HepG2 (cell line): ENCODE results near the gene MRPL14. TPM values are rescaled to one million over a fixed set of nuclear protein-coding genes. Genes with fewer than 3 reads are reported as not detected.

ENCODE experiments used
- CC2D1A ChIP-seq: sonication (generic); formaldehyde crosslinking; IDR thresholded peaks from 2 replicates; pipeline ENCODE4 v1.8.1; 2023; ENCODE audit warnings: mild to moderate bottlenecking, missing genetic modification reagents
- CHD4 ChIP-seq: fragments of 200-600 bp; sonication (generic); IDR thresholded peaks from 2 replicates; pipeline ENCODE4 v1.7.0; 2017; ENCODE audit warnings: mild to moderate bottlenecking, low read length, borderline replicate concordance
- DNMT3B ChIP-seq: conservative IDR thresholded peaks from 2 replicates; pipeline ENCODE4 v1.6.1; 2016; ENCODE audit warnings: missing biosample characterization, control low read depth
- FOXO1 ChIP-seq: sonication (generic); formaldehyde crosslinking; IDR thresholded peaks from 2 replicates; pipeline ENCODE4 v1.4.0; 2020; ENCODE audit warnings: missing genetic modification reagents
- HNF1A ChIP-seq, 2 experiments: sonication (generic) in 1 of 2; formaldehyde crosslinking in 1 of 2; IDR thresholded peaks; 2 replicates each; pipeline versions ENCODE4 v1.4.0 to v1.6.1; 2016 to 2020; ENCODE audit warnings: borderline replicate concordance in 1 of 2, low read depth in 1 of 2, mild to moderate bottlenecking in 1 of 2, missing genetic modification reagents in 1 of 2
- KDM4B ChIP-seq: sonication (generic); formaldehyde crosslinking; IDR thresholded peaks from 2 replicates; pipeline ENCODE4 v1.4.0; 2020; ENCODE audit warnings: missing genetic modification reagents
- MAZ ChIP-seq, 2 experiments: sonication (generic) in 1 of 2; formaldehyde crosslinking in 1 of 2; IDR thresholded peaks; 2 replicates each; pipeline versions ENCODE4 v1.5.0 to v1.6.1; 2012 to 2020; ENCODE audit warnings: low read depth in 2 of 2, mild to moderate bottlenecking in 2 of 2, borderline replicate concordance in 1 of 2, improper control_type of control experiment in 1 of 2, low read length in 1 of 2, missing genetic modification reagents in 1 of 2, moderate library complexity in 1 of 2
- POLR2AphosphoS5 ChIP-seq: IDR thresholded peaks from 2 replicates; pipeline ENCODE4 v1.6.1; 2012; ENCODE audit warnings: low read depth, low read length
- SAP130 ChIP-seq: IDR thresholded peaks from 2 replicates; pipeline ENCODE4 v1.6.1; 2016; ENCODE audit warnings: low read depth
- SMC3 ChIP-seq: IDR thresholded peaks from 2 replicates; pipeline ENCODE4 v1.6.1; 2011; ENCODE audit warnings: low read length, improper control_type of control experiment
- TCF12 ChIP-seq, 2 experiments: fragments of 450-650 bp in 1 of 2; sonication (generic) in 1 of 2; formaldehyde crosslinking in 1 of 2; IDR thresholded peaks; 2 replicates each; pipeline versions ENCODE4 v1.6.1 to v1.8.0; 2017 to 2022; ENCODE audit warnings: antibody characterized with exemption in 1 of 2, mild to moderate bottlenecking in 1 of 2, missing genetic modification reagents in 1 of 2, moderate library complexity in 1 of 2
- WIZ ChIP-seq: sonication (generic); formaldehyde crosslinking; IDR thresholded peaks from 2 replicates; pipeline ENCODE4 v1.5.1; 2020; ENCODE audit warnings: mild to moderate bottlenecking, missing genetic modification reagents
- XRCC5 ChIP-seq: fragments of 200-400 bp; formaldehyde crosslinking; optimal IDR thresholded peaks from 2 replicates; pipeline ENCODE3; 2017; ENCODE audit warnings: mild to moderate bottlenecking, low read length
- ZBTB33 ChIP-seq: sonication (generic); formaldehyde crosslinking; IDR thresholded peaks from 2 replicates; pipeline ENCODE4 v1.4.0; 2020; ENCODE audit warnings: missing genetic modification reagents
- ZNF501 ChIP-seq: sonication (generic); formaldehyde crosslinking; IDR thresholded peaks from 2 replicates; pipeline ENCODE4 v1.5.1; 2020; ENCODE audit warnings: mild to moderate bottlenecking, moderate library complexity, missing genetic modification reagents
- polyA plus RNA-seq, 8 experiments: library from polyadenylated mRNA; depleted of rRNA in 3 of 8; stranded (reverse) in 7 of 8; unstranded in 1 of 8; fragments of >200 nt; fragmentation: Illumina TruSeq in 4 of 8; extraction: Trizol in 4 of 8; gene quantifications; 2 replicates each; pipeline versions ENCODE4 v1.2.1 to v1.2.3, GENCODE V29; 2011 to 2016; ENCODE audit warnings: low read depth in 4 of 8, missing spikeins in 1 of 8, mixed read lengths in 1 of 8; ENCODE audit not compliant: insufficient read depth in 1 of 8
- total RNA-seq, 5 experiments: library from RNA; depleted of rRNA; stranded (reverse); fragments of >200 nt; fragmentation: Illumina TruSeq; extraction: Trizol; gene quantifications; 2 replicates each; pipeline ENCODE4 v1.2.3, GENCODE V29; 2016; ENCODE audit warnings: low read depth in 1 of 5
- TF ChIP-seq, protein P1 (sequence below): sonication (generic); formaldehyde crosslinking; IDR thresholded peaks from 2 replicates; pipeline ENCODE4 v1.4.0; 2020; ENCODE audit warnings: missing genetic modification reagents, mild to moderate bottlenecking, borderline replicate concordance

The MRPL14 gene
- total and polyA plus RNA-seq, 2 of the 13 experiments (the other 11 are each of a cell fraction or from before 2014, with no cell fraction given): 157 to 178 TPM

GRCh38 chr6:44156494-44157151, 29.4 kb upstream of the MRPL14 start (continued):
- TF ChIP-seq HNF1A (IDR thresholded peaks at IDR 0.05; ENCODE audit: low read depth) (no peak), HNF1A (CRISPR knock-in tag; IDR thresholded peaks at IDR 0.05; ENCODE audit: borderline replicate concordance) (peak; percentile 82; the same call in 1 of the 2 replicates), WIZ (peak; percentile 52; the same call in 1 of the 2 replicates), MAZ (IDR thresholded peaks at IDR 0.05; ENCODE audit: borderline replicate concordance, low read depth, low read length) (peak; percentile 3; the same call in 1 of the 2 replicates), MAZ (CRISPR knock-in tag; IDR thresholded peaks at IDR 0.05; ENCODE audit: low read depth) (peak; percentile 81; the same call in 1 of the 2 replicates), XRCC5 (no peak), ZNF501 (CRISPR knock-in tag) (peak; percentile 91), POLR2AphosphoS5 (peak; percentile 52), TCF12 (IDR thresholded peaks at IDR 0.05) (no peak), TCF12 (CRISPR knock-in tag; IDR thresholded peaks at IDR 0.05) (peak; percentile 60; the same call in 1 of the 2 replicates), ZBTB33 (peak; percentile 65; the same call in 1 of the 2 replicates), KDM4B (CRISPR knock-in tag) (no peak), SMC3 (no peak), CHD4 (no peak; the same call in 1 of the 2 replicates), FOXO1 (CRISPR knock-in tag) (peak; percentile 98), DNMT3B (CRISPR knock-in tag) (no peak), SAP130 (CRISPR knock-in tag) (peak; percentile 93), CC2D1A (peak; percentile 96)
- TF ChIP-seq, protein P1, sequence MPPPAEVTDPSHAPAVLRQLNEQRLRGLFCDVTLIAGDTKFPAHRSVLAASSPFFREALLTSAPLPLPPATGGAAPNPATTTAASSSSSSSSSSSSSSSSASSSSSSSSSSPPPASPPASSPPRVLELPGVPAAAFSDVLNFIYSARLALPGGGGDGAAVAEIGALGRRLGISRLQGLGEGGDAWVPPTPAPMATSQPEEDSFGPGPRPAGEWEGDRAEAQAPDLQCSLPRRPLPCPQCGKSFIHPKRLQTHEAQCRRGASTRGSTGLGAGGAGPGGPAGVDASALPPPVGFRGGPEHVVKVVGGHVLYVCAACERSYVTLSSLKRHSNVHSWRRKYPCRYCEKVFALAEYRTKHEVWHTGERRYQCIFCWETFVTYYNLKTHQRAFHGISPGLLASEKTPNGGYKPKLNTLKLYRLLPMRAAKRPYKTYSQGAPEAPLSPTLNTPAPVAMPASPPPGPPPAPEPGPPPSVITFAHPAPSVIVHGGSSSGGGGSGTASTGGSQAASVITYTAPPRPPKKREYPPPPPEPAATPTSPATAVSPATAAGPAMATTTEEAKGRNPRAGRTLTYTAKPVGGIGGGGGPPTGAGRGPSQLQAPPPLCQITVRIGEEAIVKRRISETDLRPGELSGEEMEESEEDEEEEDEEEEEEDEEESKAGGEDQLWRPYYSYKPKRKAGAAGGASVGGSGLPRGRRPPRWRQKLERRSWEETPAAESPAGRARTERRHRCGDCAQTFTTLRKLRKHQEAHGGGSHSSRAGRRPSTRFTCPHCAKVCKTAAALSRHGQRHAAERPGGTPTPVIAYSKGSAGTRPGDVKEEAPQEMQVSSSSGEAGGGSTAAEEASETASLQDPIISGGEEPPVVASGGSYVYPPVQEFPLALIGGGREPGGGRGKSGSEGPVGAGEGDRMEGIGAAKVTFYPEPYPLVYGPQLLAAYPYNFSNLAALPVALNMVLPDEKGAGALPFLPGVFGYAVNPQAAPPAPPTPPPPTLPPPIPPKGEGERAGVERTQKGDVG (CRISPR knock-in tag): peak; percentile 60; the same call in 1 of the 2 replicates
